Measurements from ENCODE around the gene LIPE.

LIPE gene

GRCh38 chr19:42368765-42369164 lies 58.4 kb downstream of the LIPE start:
- no peak overlapping the region for H3K4me2 ChIP-seq (ENCODE audit: low read depth, low read length, poor library complexity, severe bottlenecking)
- TF ChIP-seq EZH2phosphoT487 (IDR thresholded peaks at IDR 0.05; ENCODE audit: borderline replicate concordance), result no peak
- TF ChIP-seq CTCF (conservative IDR thresholded peaks at IDR 0.05; ENCODE audit: low read length), result no peak
- no peaks in the 10 kb centered on the region for H4K20me1 ChIP-seq (ENCODE audit: insufficient read depth, low read length, poor library complexity, severe bottlenecking)
- H3K79me2 ChIP-seq (ENCODE audit: insufficient read depth, low read length), result no peaks in the 10 kb centered on the region
- no peaks in the 10 kb centered on the region for H3F3A ChIP-seq (ENCODE audit: low read depth)
- no peaks in the 10 kb centered on the region for H3K36me3 ChIP-seq (ENCODE audit: insufficient read depth, low read length)
- H3K27me3 ChIP-seq (ENCODE audit: insufficient read depth, low read length, poor library complexity, severe bottlenecking), result no peaks in the 10 kb centered on the region
- no peaks in the 10 kb centered on the region; the same call in 1 of the 2 replicates for H3K9me3 ChIP-seq (ENCODE audit: insufficient read depth, low read depth, low read length)
- H3K9me2 ChIP-seq (replicated peaks; ENCODE audit: low read depth, low read length), result no peaks in the 10 kb centered on the region
- H3K4me3 ChIP-seq (ENCODE audit: low read length, poor library complexity, severe bottlenecking), result no peak overlapping the region
- peaks cover 9% of the 10 kb centered on the region for H3K4me1 ChIP-seq (ENCODE audit: insufficient read depth, low read length, poor library complexity, severe bottlenecking)
- no peak overlapping the region for H3K9ac ChIP-seq (ENCODE audit: low read depth, low read length, poor library complexity, severe bottlenecking)
- H2AFZ ChIP-seq (ENCODE audit: low read length), result no peak overlapping the region

GRCh38 chr19:42368360-42368759 lies 58.8 kb downstream of the LIPE start:
- Histone ChIP-seq H3K9me2 (replicated peaks; ENCODE audit: low read depth, low read length) (no peaks in the 10 kb centered on the region), H3K9me3 (ENCODE audit: insufficient read depth, low read depth, low read length) (no peaks in the 10 kb centered on the region; the same call in 1 of the 2 replicates), H3K36me3 (ENCODE audit: insufficient read depth, low read length) (no peaks in the 10 kb centered on the region), H2AFZ (ENCODE audit: low read length) (no peak overlapping the region), H4K20me1 (ENCODE audit: insufficient read depth, low read length, poor library complexity, severe bottlenecking) (no peaks in the 10 kb centered on the region), H3K4me3 (ENCODE audit: low read length, poor library complexity, severe bottlenecking) (no peak overlapping the region), H3K79me2 (ENCODE audit: insufficient read depth, low read length) (no peaks in the 10 kb centered on the region), H3F3A (ENCODE audit: low read depth) (no peaks in the 10 kb centered on the region), H3K4me2 (ENCODE audit: low read depth, low read length, poor library complexity, severe bottlenecking) (no peak overlapping the region), H3K4me1 (ENCODE audit: insufficient read depth, low read length, poor library complexity, severe bottlenecking) (peaks cover 9% of the 10 kb centered on the region), H3K9ac (ENCODE audit: low read depth, low read length, poor library complexity, severe bottlenecking) (no peak overlapping the region), H3K27me3 (ENCODE audit: insufficient read depth, low read length, poor library complexity, severe bottlenecking) (no peaks in the 10 kb centered on the region)
- TF ChIP-seq CTCF (conservative IDR thresholded peaks at IDR 0.05; ENCODE audit: low read length) (no peak), EZH2phosphoT487 (IDR thresholded peaks at IDR 0.05; ENCODE audit: borderline replicate concordance) (no peak)

- no peak overlapping the region for H2AFZ ChIP-seq (ENCODE audit: low read length)
- H3K4me1 ChIP-seq (ENCODE audit: insufficient read depth, low read length, poor library complexity, severe bottlenecking), result peaks cover 9% of the 10 kb centered on the region
- no peaks in the 10 kb centered on the region; the same call in 1 of the 2 replicates for H3K9me3 ChIP-seq (ENCODE audit: insufficient read depth, low read depth, low read length)
- H4K20me1 ChIP-seq (ENCODE audit: insufficient read depth, low read length, poor library complexity, severe bottlenecking), result no peaks in the 10 kb centered on the region
- no peaks in the 10 kb centered on the region for H3K36me3 ChIP-seq (ENCODE audit: insufficient read depth, low read length)
- no peak overlapping the region for H3K4me2 ChIP-seq (ENCODE audit: low read depth, low read length, poor library complexity, severe bottlenecking)
- H3K4me3 ChIP-seq (ENCODE audit: low read length, poor library complexity, severe bottlenecking), result no peak overlapping the region
- no peaks in the 10 kb centered on the region for H3K79me2 ChIP-seq (ENCODE audit: insufficient read depth, low read length)
- H3K9me2 ChIP-seq (replicated peaks; ENCODE audit: low read depth, low read length), result no peaks in the 10 kb centered on the region
- H3K27me3 ChIP-seq (ENCODE audit: insufficient read depth, low read length, poor library complexity, severe bottlenecking), result no peaks in the 10 kb centered on the region
- no peaks in the 10 kb centered on the region for H3F3A ChIP-seq (ENCODE audit: low read depth)
- no peak for TF ChIP-seq EZH2phosphoT487 (IDR thresholded peaks at IDR 0.05; ENCODE audit: borderline replicate concordance)
- no peak for TF ChIP-seq CTCF (conservative IDR thresholded peaks at IDR 0.05; ENCODE audit: low read length)
- no peak overlapping the region for H3K9ac ChIP-seq (ENCODE audit: low read depth, low read length, poor library complexity, severe bottlenecking)
These were observed 59.3 kb downstream of the LIPE start for GRCh38 chr19:42367929-42368328.
